Posterior vena cava (tissue), 2 donors: ENCODE results near the gene CYB561. TPM values are rescaled to one million over a fixed set of nuclear protein-coding genes. Genes with fewer than 3 reads are reported as not detected.
"Not testable (repeated sequence)": the region's sequence is repeated elsewhere in the genome, so short reads cannot be mapped to it uniquely, and the experiment has no call there.

Source experiments
- DNase-seq: peaks from one replicate; pipeline ENCODE4 v3.0.0-alpha.2; 2020; ENCODE audit warnings: low spot score
- intact Hi-C, 2 donors: fragments of 100-400 bp; cut with DNase I; formaldehyde crosslinking; loops; one replicate each; pipeline versions ENCODE4 v1.14.1 to v1.14.2; 2022 to 2023
- total RNA-seq, 2 donors: library from RNA; stranded (reverse); fragmentation: NEBNext Ultra II Directional; extraction: Animal tissue kit (Norgen Biotek cat#: 25700); gene quantifications; one replicate each; pipeline ENCODE4 v1.2.1, GENCODE V29; 2021
- donor health status: DM: yes; HTN: yes; CAD: no.
- donor health status: DM: yes; HTN: yes; CAD: no.

Gene CYB561
- total RNA-seq, 2 donors from 2014 or later, result 21.3 to 26.2 TPM

DNA sequence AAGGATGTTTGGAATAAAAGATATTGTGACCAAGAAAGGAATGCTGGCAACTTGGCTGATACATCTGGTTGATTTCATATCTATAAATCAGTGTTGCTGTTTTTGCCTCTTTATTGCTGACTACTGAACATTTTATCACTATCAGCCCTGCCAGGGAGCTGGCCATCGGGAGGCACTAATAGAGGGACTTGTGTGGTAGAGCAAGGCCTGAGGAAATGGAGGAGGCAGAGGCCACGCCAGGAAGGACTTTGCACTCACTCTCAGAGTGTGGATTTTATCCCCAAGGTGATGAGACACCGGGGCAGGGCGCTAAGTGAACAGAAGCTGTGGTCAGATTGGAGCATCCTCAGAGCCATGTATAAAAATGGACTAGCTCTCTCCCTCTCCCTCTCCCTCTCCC, 9.3 kb upstream of the CYB561 start:
- intact Hi-C loops, result no loop called here
- DNase-seq, result no peak

DNA sequence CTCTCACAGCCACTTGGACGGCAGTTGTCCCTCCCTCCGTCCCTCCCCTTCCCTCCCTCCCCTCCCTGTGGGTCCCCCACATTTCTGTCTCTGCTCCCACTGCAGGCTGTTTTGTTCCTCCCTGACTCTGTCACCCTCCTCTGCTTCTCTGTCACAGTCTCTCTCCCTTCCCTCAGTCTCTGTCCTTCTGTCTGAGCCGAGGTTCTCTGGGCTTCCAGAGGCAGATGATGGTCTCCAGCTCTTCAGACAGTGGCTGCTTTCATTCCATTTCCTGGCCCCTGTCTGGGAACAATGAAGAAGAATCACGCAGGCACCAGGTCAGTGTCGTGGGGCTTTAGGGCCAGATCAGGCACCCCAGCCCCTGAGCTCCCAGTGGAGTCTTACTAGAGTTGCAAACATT, 8.8 kb upstream of the CYB561 start:
- no peak for DNase-seq
- intact Hi-C loops, result no loop called here

DNA sequence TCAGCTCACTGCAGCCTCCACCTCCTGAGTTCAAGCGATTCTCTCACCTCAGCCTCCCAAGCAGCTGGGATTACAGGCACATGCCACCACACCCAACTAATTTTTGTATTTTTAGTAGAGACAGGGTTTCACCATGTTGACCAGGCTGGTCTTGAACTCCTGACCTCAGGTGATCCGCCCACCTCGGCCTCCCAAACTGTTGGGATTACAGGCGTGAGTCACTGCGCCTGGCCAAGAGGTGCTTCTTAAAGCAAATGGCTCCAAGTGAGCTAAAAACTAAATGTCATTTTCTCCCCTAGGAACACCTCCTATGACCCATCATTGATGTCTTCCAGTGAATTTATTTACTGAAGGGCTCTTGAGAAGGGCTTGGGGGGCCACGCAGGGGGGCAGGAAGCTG, 8.3 kb upstream of the CYB561 start:
- intact Hi-C loops, DNase-seq: not testable (repeated sequence)

- DNase-seq, result no peak
- intact Hi-C loops, result no loop called here
Measured at GRCh38 chr17:63452962-63453551, 7.0 kb upstream of the CYB561 start.

GRCh38 chr17:63452046-63452961, 6.2 kb upstream of the CYB561 start:
- intact Hi-C loops, result no loop called here
- DNase-seq, result no peak

- intact Hi-C loops, result no loop called here
- DNase-seq, result no peak
Measured at GRCh38 chr17:63451150-63451549, 5.0 kb upstream of the CYB561 start.

DNA sequence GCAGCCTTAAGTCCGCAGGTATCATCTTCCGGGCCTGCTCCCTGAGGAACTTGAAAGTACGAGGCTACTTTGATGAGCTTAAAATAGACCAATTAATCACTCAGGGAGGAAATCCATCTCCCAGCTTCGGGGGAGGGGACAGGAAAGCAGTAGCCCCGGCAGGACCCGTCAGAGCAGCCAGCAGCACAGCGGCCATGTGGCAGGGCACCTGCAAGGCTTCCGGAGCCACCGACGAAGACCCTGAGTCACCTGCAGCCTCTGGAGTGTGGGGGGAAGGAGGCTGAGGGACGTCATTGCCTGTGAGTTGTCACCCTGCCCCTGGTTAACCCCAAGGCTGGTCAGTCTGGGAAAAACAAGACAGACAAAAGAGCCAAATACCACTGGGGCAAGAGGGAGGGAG, 4.4 kb upstream of the CYB561 start:
- intact Hi-C loops, result no loop called here

DNA sequence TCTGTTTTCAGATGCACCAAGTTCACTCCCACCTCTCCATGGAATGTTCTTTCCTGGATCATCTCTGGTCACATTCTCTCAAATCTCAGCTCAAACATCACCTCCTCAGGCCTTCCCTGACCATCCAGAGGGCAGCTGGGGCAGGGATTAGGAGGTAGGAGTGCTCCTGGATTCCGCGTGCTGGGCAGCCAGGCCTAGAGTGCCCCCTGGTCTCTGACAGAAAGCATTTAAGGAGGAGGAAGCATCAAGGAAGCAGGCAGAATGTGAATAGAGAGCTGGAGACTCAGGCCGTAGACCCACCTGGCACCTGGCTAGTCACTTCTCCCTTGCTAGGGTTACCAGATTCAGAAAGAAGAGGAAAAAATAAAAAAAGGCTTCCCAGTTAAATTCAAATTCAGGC, 2.5 kb upstream of the CYB561 start:
- no peak for DNase-seq
- intact Hi-C loops, result no loop called here

More for the DNA sequence above, 4.4 kb upstream of the CYB561 start:
- no peak for DNase-seq

- intact Hi-C loops, result no loop called here
Measured at GRCh38 chr17:63447471-63448009, 1.4 kb upstream of the CYB561 start.

GRCh38 chr17:63446753-63447470, 806 bp upstream of the CYB561 start:
- DNase-seq, result peak; percentile 94
- intact Hi-C loops, result no loop called here

More at GRCh38 chr17:63447471-63448009, 1.4 kb upstream of the CYB561 start:
- DNase-seq, result no peak

- intact Hi-C loops, result no loop called here
- DNase-seq, result no peak
Measured at GRCh38 chr17:63445571-63445953, 544 bp downstream of the CYB561 start.

GRCh38 chr17:63445065-63445464, 1.0 kb downstream of the CYB561 start:
- DNase-seq, result no peak
- intact Hi-C loops, result no loop called here

DNA sequence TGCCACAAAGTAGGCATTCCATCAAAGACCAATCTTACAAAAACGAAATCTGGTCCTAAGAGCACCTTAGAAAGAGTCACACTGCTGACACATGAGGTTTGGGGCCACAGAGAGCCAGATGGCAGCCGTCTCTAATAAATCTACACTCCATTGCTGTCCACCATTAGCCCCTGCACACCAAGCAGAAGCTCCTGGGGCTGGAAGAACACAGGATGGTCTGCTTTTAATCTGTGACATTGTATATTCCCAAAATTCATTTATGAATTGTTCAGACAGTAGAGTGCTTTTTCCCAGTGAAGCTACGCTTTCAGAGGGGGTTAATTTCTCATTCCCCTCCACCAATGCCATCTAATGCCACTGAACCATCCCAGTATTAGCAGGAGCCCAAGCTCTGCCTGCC, 1.6 kb downstream of the CYB561 start:
- intact Hi-C loops, result no loop called here
- DNase-seq, result no peak

- intact Hi-C loops, result no loop called here
Measured at GRCh38 chr17:63443053-63443452, 3.1 kb downstream of the CYB561 start.

GRCh38 chr17:63442549-63443035, 3.5 kb downstream of the CYB561 start:
- DNase-seq, result no peak
- intact Hi-C loops, result no loop called here

More at GRCh38 chr17:63443053-63443452, 3.1 kb downstream of the CYB561 start:
- DNase-seq, result no peak

GRCh38 chr17:63442074-63442473, 4.0 kb downstream of the CYB561 start:
- no peak for DNase-seq
- intact Hi-C loops, result no loop called here

DNA sequence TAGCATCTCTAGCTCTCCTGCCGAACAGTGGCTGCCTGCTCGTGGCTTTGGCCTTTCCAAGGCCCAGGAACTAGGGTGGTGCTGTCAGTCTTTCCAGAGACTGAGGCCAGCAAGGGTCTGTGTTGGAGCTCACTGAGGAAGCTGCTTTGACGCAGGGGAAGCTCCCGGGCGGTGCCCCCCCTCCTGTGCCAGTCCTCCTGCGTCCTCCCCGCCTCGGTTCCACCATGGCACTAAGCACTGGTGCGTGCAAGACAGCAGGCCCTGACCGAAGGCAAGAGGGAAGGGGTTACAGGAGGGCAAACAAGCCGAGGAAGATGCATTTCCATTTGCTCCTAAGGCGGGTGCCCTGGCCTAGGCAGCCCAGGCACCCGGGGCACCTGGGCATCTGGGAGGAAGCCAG, 4.5 kb downstream of the CYB561 start:
- intact Hi-C loops, result no loop called here
- DNase-seq, result no peak

GRCh38 chr17:63440770-63441335, 5.3 kb downstream of the CYB561 start:
- DNase-seq, result no peak
- intact Hi-C loops, result loop anchor here in 1 of 2 donors (1.0 kb wide), 1 partner anchor 37 kb away; no protein-coding TSS in a partner anchor

GRCh38 chr17:63440127-63440769, 5.9 kb downstream of the CYB561 start:
- no peak for DNase-seq
- intact Hi-C loops, result loop anchor here in 1 of 2 donors (1.0 kb wide), 1 partner anchor 38 kb away; no protein-coding TSS in a partner anchor
